GM06990 (cell line): ENCODE measurements around the gene FRRS1L.
A peak's percentile ranks its signal among the peaks of the same experiment; 100 is the strongest.

ENCODE experiments used
- DNase-seq: peaks from one replicate; pipeline ENCODE4 v3.0.0-alpha.2; 2011; ENCODE audit not compliant: insufficient read length; ENCODE audit errors: extremely low read depth
- H3K27me3 ChIP-seq: replicated peaks from 2 replicates; pipeline ENCODE4 v1.6.0; 2011; ENCODE audit warnings: low read length; ENCODE audit not compliant: control insufficient read depth, insufficient read depth
- H3K36me3 ChIP-seq: 2 replicates; pipeline ENCODE4 v1.5.1; 2011; ENCODE audit warnings: low read length; ENCODE audit not compliant: control insufficient read depth, insufficient read depth
- H3K4me3 ChIP-seq: replicated peaks from 2 replicates; pipeline ENCODE4 v1.5.1; 2011; ENCODE audit warnings: low read depth, mild to moderate bottlenecking, control low read depth, low read length
- CTCF ChIP-seq: IDR thresholded peaks from 2 replicates; pipeline ENCODE4 v1.5.1; 2011; ENCODE audit warnings: low read length, control low read depth, mild to moderate bottlenecking, inconsistent platforms; ENCODE audit not compliant: insufficient read depth, poor library complexity, severe bottlenecking

Gene FRRS1L

GRCh38 chr9:109149722-109150121, 17.3 kb downstream of the FRRS1L start:
- H3K36me3 ChIP-seq = no peaks in the 10 kb centered on the region
- DNase-seq = no peak
- H3K4me3 ChIP-seq = no peak overlapping the region
- no peaks in the 10 kb centered on the region; the same call in 1 of the 2 replicates for H3K27me3 ChIP-seq
- no peak for TF ChIP-seq CTCF

GRCh38 chr9:109149089-109149488, 18.0 kb downstream of the FRRS1L start:
- Histone ChIP-seq H3K36me3 (no peaks in the 10 kb centered on the region), H3K27me3 (no peaks in the 10 kb centered on the region; the same call in 1 of the 2 replicates), H3K4me3 (no peak overlapping the region)
- no peak for TF ChIP-seq CTCF
- no peak for DNase-seq

- H3K36me3 ChIP-seq = no peaks in the 10 kb centered on the region
- DNase-seq = no peak
- no peak for TF ChIP-seq CTCF
- H3K4me3 ChIP-seq = no peak overlapping the region
- no peaks in the 10 kb centered on the region; the same call in 1 of the 2 replicates for H3K27me3 ChIP-seq
Measured at GRCh38 chr9:109145051-109145450, 22.0 kb downstream of the FRRS1L start.

GRCh38 chr9:109143881-109144562, 23.0 kb downstream of the FRRS1L start:
- H3K27me3 ChIP-seq = no peaks in the 10 kb centered on the region; the same call in 1 of the 2 replicates
- H3K4me3 ChIP-seq = no peak overlapping the region
- peak; percentile 53 for TF ChIP-seq CTCF
- peak; percentile 13 for DNase-seq
- H3K36me3 ChIP-seq = no peaks in the 10 kb centered on the region

GRCh38 chr9:109141375-109141774, 25.7 kb downstream of the FRRS1L start:
- H3K27me3 ChIP-seq = no peaks in the 10 kb centered on the region; the same call in 1 of the 2 replicates
- TF ChIP-seq CTCF = no peak
- no peaks in the 10 kb centered on the region for H3K36me3 ChIP-seq
- DNase-seq = no peak
- no peak overlapping the region for H3K4me3 ChIP-seq
